ENCODE data around the gene NAV2.
"Not testable (repeated sequence)": the region's sequence is repeated elsewhere in the genome, so short reads cannot be mapped to it uniquely, and the experiment has no call there.

NAV2 gene

DNA sequence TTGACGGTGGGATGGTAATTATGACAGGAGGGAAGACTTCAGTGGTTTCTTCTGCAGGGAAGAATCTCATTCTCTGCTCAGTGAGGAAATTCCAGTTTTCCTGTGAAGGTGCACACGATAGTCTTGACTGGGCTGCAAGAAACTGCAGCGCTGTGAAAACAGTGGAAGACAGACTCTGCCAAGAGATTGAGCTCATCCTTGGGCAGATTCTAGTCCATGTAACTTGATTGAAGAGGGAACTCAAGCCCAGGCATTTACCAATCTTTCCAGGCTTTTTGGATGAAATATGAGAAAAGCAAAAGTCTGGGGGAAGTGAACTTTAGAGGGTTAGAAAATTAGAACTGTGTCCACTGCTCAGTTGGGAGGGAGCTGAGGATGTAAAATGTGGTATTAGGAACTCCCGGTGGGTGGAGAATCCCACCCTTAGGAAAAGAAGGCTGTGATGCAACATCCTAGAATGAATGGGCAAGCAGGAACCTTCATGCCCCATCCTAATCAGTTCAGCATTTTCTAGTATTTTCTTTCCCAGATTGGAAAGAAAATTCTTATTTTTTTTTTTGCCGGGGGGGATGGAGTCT is 235.0 kb downstream of the NAV2 start:
- no peak for DNase-seq (ENCODE audit: low read depth, low spot score)

DNA sequence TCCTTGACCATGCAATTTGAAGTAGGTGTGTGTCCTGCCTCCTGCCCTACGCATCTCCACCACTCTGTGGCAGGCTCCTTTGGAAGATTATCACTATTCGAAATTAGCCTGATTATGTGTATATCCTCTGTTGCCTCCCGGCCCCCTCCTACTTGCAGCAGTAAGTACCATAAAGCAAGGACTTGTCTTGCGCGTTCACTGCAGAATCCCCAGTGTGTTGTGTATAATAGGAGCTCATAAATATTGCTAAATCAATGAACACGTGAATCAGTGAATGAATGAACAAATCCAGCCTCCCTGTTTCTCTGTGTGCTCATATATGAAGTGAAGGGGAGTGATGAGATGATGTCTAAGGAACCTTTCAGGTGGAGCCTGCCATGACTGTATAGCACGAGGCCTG is 237.0 kb downstream of the NAV2 start:
- DNase-seq (ENCODE audit: low read depth, low spot score), result no peak

DNA sequence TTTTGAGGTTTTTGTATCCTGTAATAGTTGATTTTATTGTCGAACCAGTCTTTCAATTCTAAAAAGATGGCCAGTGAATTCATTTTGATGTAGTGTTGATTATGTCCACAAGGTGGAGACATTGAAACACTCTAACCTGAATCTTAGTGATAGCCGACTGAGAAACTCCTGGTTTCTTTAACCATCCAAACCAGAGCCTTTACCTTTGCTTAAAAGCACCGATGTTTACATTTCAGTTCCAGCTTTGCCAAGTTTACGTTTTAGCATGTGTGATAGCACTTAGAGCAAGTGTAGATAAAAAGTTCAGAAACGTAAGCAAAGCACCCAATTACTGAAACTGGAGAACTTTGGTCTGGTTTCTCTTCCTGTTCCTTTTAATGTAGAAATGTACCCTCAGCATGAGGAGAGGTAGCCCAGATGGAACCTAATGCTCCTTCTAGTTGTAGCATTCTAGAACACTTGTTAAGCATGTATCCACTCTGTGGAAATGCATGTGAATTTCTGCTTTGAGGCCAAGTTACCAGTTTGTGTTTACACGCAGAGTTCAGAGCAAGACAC is 239.0 kb downstream of the NAV2 start:
- no peak for DNase-seq (ENCODE audit: low read depth, low spot score)

DNA sequence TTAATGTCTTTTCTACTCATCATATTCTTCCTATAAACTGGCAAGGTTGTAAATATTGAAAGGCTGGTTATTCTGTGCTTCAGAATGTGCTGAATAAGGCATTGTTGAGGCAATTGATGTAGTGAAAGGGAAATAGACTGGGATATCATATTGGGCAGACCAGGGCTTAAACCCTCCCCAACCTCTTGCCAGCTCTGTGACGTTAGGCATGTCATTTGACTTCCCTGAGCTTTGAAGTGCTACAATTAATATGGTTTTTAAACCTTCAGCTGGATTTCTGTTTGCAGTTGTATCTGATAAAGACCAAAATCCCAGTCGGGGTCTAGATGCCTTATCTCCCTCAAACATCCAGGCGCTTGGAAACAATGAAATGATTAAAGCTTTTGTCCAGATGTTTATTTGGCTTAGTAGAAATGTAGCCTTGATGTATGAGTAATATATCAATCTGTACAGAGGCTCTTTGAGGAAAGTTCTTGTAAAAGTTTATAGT is 239.5 kb downstream of the NAV2 start:
- no peak for DNase-seq (ENCODE audit: low read depth, low spot score)

DNA sequence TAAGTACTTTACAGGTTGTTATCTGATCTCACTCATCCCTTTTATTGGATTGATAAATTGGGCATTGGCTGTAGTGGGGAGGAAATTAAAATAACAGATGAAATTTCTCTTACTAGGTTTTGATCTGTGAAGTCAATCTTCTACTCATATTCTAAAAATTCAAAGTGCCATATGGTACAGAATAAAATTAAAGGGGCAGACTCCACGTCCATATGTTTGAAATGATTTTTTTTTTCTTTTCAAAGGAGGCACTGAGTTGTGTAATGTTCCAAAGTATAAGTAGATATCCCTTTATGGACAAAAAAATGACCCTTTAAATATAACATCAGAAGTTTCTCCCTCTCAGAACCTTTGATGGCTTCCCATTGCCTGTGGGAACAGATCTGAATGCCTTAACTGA is 240.3 kb downstream of the NAV2 start:
- no peak for DNase-seq (ENCODE audit: low read depth, low spot score)

DNA sequence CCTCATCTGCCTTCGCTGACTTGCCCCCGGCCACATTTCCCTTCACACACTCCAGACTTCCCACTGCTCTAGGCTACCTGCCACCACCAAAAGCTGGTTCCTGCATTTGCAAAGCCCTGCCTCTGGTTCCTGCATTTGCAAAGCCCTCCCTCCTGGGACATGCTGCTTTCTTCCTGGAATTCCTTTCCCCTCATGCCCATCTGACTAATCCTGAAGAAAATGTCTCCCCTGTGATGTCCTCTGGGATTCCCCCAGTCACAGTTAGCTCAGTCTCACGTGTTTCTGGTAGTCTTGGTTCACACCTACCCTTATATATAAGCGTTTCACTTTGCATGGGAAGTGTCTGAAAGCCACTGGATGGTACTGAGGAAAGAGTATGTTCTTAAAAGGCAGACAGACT is 240.7 kb downstream of the NAV2 start:
- no peak for DNase-seq (ENCODE audit: low read depth, low spot score)

DNA sequence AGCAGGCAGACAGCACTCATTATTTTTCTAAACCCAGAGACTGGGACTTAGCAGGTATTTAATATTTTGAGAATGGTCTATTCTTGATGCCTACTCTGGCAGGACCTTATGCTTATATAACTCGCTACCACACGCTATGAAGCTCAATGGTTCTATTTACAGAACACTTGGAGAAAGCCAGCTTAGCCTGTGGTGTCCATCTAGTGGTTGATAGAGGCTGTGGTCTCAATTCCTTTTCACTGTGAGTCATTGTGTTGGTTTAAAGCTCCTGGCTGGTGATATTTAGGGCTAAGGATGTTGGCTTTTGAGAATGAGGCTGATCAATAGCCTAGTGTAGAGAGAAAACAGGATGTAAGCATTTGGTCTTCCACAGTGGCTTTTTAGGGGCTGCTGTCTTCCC is 241.3 kb downstream of the NAV2 start:
- DNase-seq (ENCODE audit: low read depth, low spot score), result no peak

DNA sequence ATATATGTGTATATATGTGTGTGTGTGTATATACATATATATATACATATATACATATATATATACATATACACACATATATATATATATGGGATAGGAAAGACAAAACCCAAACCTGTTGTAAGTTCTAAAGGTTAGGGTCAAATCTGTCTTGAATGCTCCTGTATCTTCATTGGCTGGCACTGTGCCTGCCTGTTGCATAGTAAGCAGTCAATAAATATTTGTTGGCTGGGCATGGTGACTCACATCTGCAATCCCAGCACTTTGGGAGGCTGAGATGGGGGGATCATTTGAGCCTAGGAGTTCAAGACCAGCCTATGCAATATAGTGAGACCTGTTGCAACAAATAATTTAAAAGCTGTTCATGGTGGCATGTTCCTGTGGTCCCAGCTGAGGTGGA is 242.3 kb downstream of the NAV2 start:
- DNase-seq (ENCODE audit: low read depth, low spot score), result no peak

DNA sequence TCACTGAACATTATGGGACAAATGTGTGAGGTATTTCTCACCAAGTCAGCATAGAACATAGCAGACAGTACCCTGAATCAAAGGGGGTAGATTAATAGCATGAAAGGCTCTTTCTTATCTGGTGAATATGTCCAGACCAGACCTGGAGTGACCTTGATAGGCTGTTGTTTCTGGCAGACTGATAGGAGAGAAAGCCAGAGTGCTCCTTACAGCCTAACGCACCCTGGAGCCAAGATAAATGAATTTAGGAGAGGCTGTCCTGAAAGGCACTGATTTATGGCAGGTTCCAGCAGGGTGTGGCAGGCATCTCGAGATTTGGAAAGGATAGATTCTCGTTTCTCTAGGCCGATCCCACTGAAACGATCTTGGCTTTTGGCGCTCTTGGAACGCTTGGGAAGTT is 243.0 kb downstream of the NAV2 start:
- no peak for DNase-seq (ENCODE audit: low read depth, low spot score)

DNA sequence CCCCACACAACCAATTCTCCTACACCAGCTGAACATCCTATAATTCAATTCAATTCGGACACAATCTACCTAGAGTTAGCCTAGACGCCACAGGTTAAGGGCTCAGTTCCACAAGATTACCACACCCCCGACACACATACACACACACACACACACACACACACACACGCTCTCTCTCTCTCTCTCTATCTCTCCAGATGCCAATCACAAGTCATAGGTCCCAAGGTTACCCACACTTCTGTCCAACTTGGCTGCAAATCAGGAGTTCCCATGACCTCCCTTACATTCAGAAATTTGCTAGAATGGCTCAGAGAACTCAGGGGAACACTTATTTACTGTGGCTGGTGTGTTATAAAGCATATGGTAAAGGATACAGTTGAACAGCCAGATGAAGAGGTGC is 243.6 kb downstream of the NAV2 start:
- DNase-seq (ENCODE audit: low read depth, low spot score), result no peak

DNA sequence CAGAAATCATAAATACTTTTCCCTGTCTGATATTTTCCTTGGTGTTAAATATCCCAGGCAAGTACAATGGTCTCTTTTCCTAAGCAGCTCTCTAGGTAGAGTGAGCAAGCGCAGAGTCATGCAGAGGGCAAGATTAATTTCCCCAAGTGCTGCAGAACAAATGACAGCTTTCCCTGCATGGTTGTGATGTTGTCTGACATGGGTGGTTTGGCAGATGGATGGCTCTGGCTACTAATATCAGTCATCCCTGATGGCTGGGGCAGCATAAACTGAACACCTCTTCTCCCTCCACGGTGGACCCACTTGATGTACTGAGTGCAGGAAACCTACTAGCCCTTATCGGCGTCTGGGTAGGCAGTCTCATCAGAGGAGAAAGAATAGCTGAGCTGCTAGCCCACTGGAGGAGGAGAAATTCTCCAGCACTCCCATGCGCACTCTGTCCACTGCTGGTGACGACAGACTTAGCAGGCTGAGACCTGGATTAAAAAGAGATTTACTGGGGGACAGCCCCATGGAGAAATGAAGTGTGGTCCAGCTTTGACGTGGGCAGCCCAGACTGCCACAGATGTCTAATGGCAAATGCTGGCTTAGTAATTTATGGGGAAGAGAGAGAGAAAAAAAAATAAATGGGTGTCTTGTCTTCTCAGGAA is 244.8 kb downstream of the NAV2 start:
- DNase-seq (ENCODE audit: low read depth, low spot score), result no peak

DNA sequence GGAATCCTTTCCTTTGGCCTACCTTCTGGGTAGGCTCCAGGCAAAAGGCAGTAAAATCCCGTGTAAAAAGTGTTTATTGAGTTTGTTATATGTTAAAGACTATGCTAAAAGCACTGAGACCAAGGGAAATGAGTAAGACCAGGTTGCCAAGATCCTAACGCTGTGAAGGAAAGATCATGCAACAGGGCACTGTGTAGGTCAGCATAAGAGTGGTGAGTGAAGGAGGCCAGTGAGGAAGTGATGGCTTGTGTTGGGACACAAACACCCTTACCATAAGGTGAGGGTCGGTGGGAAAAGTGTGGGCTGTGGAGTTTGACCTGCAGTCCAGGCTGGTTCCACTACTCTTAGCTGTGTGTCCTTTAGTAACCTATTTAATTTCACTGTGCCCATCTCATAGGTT is 245.6 kb downstream of the NAV2 start:
- DNase-seq (ENCODE audit: low read depth, low spot score), result no peak

DNA sequence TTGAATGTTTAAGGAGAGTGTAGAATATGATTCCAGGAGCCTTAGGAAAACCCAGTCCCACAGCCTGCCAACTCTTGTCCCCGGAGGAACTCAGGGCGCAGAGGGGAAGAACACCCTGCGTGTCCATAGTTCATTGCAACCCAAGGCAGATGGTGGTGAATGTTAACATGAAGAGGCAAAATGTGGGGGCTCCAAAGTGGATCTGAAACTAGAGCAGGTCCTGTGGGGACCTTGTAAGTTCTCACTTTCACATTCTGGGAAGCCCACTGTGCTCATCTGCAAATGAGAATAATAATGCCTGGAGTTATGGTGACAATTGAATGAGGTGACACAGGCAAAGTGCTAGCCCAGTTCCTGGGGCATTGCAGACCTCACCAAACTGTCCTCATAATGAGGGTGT is 246.6 kb downstream of the NAV2 start:
- DNase-seq (ENCODE audit: low read depth, low spot score), result no peak

DNA sequence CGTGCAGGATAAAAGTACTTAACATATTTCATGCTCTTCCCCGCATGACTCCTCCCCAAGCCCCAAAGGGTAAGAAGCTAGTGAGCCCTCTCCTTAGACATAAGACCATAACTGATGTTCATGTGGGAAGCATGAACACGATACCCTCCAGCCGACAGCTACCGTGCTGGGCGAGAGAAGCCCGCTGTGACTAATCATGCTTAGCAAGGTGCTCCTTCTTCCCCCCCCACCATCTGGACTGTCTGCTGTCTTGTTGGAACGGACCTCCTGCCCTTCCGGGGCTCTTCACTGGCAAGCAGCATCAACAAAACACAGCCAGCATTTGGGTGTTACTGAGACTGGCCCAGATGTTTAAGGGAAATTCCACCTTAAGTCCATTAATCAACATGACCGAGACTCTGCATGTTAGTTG is 247.0 kb downstream of the NAV2 start:
- DNase-seq (ENCODE audit: low read depth, low spot score), result no peak

DNA sequence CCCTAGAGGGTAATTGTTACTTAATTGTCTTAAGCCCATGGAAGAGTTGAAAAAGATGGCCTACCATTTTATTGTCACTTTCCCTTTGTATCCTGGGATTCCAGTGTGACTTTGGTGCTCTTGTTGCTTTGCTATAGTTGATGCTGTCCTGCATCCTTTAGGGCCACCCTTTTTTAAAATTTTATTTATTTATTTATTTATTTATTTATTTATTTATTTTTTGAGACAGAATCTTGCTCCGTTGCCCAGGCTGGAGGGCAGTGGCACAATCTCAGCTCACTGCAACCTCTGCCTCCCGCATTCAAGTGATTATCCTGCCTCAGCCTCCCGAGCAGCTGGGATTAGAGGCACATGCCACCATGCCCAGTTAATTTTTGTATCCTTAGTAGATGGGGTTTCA is 247.8 kb downstream of the NAV2 start:
- DNase-seq (ENCODE audit: low read depth, low spot score), result not testable (repeated sequence)

DNA sequence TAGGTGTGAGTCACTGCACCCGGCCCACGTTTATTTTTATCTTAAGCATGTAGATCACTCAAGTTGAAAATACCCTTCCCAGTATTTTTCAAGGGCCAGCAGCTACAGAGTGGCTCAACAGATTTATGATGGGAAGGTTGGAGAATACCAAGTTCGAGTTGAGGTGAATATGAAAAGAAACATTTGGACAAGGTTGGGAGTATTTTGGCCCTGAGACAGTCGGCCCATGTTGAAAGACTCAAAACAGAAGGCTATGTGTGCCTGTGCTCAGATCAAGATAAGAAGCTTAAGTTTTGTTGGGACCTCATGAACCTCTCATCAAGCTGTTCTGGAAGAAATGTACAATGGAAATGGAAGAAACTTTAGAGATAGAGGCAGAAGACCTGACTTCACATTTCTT is 248.6 kb downstream of the NAV2 start:
- DNase-seq (ENCODE audit: low read depth, low spot score), result no peak

DNA sequence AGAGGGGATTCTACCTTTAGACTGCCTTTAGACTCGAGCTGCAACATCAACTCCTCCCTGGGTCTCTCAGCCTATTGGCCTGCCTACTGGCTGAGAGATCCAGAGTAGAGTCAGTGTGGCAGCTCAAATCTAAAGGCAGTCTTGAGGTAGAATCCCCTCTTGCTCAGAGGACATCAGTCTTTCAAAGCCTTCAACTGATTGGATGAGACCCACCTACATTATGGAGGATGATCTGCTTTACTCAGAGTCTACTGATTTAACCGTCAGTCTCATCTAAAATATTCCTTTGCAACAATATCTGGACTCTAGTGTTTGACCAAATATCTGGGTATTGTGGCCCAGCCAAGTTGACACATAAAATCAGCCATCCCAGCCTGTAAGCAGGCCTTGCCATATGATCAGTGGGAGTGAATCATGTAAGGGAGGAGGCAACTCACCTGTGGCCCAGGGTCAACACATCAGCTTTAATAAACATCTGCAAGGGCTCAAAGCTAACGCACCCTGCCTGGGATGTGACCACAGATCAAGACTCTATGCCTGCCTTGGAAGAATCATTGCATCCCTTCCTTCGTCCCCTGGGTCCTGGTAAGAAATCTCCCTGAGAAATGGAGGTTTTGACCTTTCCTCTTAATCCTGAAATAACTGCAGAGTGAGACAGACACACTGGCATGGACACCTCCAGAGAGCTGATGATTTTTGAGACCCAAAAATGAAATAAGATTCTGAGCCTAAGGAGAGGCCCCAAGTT is 249.6 kb downstream of the NAV2 start:
- DNase-seq (ENCODE audit: low read depth, low spot score), result no peak

DNA sequence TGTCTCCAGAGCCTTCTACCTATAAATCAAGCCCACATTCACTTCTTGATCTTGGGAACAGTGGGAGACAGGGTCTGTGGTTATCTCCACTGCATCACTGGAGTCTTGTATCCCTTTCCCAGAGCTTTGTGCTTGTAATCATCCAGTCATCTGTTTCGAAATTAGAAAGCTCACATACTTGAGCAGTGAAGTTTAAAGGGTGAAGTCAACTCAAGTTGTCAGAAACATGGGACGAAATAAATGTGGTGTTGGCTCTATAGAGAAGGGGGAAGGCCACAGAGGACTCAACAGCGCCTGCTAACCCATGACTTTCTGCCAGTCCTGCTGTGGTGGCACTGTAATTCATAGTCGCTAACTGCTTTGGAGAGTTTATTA is 250.2 kb downstream of the NAV2 start:
- no peak for DNase-seq (ENCODE audit: low read depth, low spot score)

DNA sequence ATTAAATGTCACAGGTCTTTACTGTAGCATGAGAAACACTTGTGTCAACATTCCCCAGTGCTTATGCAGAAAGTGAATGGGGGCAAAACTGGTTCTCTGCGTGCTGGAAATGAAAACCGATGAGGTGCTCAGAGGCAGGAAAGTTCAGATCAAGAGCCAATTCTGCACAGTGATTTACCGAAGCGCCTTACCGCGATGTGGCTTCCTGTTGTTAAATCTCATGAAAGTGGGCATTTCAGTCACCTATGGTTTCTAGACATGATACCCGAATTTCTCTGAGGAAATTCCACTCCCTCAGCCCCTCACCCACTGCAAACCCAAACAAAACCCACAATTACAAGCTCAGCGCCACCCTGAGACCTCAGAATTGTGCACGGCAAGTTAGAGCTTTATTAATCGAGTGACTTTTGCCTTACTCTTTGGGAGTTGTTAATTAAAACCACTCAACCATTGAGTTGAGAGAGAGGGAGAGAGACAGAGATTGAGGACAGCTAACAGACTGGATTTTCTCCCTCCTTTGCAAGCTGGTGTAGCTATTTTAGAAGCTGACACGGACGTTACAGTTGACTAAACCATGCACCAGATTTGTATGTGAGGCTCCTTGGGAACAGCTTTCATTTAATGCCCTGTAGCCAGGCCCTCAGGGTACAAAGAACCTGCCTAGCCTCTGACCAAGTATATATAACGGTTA is 251.2 kb downstream of the NAV2 start:
- DNase-seq (ENCODE audit: low read depth, low spot score), result no peak

DNA sequence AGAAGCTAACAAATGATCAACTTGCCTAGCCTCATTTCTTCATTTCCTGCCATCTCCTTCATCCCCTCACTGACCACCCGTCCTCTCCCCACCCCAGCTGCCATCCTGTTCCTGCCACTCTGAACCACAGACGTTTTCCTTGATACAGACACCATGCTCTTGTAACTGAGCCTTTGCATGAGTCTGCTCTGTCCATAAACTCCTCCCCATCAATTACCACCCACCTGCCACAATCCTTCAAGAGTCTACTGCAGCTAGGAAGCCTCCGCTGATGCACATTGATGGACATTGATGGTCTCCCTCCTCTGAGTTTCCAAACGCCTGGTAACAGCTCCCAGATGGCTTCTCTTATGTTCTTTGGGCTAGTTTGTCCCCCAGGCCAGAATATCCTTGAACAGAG is 253.8 kb downstream of the NAV2 start:
- no peak for DNase-seq (ENCODE audit: low read depth, low spot score)

DNA sequence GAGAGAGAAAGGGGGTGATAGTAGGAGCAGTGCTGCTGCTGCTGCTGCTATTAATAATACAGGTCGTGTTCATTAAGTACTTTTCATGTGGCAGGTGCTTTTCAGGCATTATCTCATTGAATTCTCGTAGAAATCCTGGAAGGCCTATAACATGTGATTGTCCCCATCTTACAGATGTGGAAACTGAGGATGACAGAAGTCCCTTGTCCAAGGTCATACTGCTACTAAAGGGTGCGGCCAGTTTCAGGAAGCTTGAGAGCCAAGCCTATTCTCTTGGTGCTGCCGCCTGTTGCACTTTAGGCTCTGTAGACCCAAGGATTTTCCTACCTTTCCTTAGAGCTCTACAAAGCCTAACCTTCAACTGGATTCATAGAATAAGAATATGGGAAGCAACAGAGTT is 254.3 kb downstream of the NAV2 start:
- no peak for DNase-seq (ENCODE audit: low read depth, low spot score)

DNA sequence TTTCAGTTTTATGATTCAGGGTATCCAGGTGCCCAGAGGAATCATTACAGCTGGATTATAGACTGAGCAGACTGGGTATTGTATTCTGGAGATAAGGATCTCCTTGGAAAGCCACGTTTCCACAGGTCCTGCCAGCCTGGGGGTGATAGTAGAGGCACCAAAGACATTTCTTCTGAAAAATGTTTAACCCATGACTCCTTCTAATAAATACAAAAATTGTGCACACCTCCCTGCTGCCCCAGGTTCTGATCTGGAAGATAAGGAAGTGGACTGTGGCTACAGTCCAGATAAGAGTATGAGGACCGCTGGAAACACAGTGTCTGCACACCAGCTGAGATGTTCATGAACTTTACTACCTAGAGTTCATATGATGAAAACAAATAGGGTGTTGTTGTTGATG is 255.2 kb downstream of the NAV2 start:
- DNase-seq (ENCODE audit: low read depth, low spot score), result no peak

All from iPS DF 19.7 (cell line).